Upper lobe of right lung (tissue), 1 donor: ENCODE measurements around the gene TDRD7. TPM values are rescaled to one million over a fixed set of nuclear protein-coding genes. Genes with fewer than 3 reads are reported as not detected.
"Not testable (repeated sequence)": the region's sequence is repeated elsewhere in the genome, so short reads cannot be mapped to it uniquely, and the experiment has no call there.

Experiments
- ATAC-seq: fragments of 200-7000 bp; cut with Tn5 transposase; one replicate; pipeline ENCODE4 v1.9.1; 2020; ENCODE audit warnings: mild to moderate bottlenecking, moderate library complexity
- DNase-seq: peaks from one replicate; pipeline ENCODE4 v3.0.0-alpha.2; 2020
- H3K27ac ChIP-seq: fragments of 200-600 bp; one replicate; pipeline ENCODE4 v1.8.0; 2022
- H3K27me3 ChIP-seq: fragments of 200-600 bp; one replicate; pipeline ENCODE4 v1.8.0; 2022; ENCODE audit warnings: mild to moderate bottlenecking
- H3K36me3 ChIP-seq: fragments of 200-600 bp; one replicate; pipeline ENCODE4 v1.8.0; 2022
- H3K4me1 ChIP-seq: fragments of 200-600 bp; one replicate; pipeline ENCODE4 v1.8.0; 2022
- H3K4me3 ChIP-seq: fragments of 200-600 bp; one replicate; pipeline ENCODE4 v1.8.0; 2022; ENCODE audit warnings: mild to moderate bottlenecking
- H3K9me3 ChIP-seq: fragments of 200-600 bp; one replicate; pipeline ENCODE4 v1.8.0; 2022
- intact Hi-C: fragments of 100-400 bp; cut with DNase I; formaldehyde crosslinking; loops from one replicate; pipeline ENCODE4 v1.11.0; 2022
- total RNA-seq: library from RNA; stranded (reverse); fragmentation: NEBNext Ultra II Directional; extraction: Animal tissue kit (Norgen Biotek cat#: 25700); gene quantifications from one replicate; pipeline ENCODE4 v1.2.1, GENCODE V29; 2021
- TF ChIP-seq, protein P1 (sequence below): fragments of 200-600 bp; IDR thresholded peaks from one replicate; pipeline ENCODE4 v1.8.0; 2022; ENCODE audit warnings: antibody characterized with exemption
- donor health status: DM: no; HTN: yes; CAD: no; lungs with severe emphysema.

The TDRD7 gene
- total RNA-seq, 1 donor from 2014 or later: 18.2 TPM

DNA sequence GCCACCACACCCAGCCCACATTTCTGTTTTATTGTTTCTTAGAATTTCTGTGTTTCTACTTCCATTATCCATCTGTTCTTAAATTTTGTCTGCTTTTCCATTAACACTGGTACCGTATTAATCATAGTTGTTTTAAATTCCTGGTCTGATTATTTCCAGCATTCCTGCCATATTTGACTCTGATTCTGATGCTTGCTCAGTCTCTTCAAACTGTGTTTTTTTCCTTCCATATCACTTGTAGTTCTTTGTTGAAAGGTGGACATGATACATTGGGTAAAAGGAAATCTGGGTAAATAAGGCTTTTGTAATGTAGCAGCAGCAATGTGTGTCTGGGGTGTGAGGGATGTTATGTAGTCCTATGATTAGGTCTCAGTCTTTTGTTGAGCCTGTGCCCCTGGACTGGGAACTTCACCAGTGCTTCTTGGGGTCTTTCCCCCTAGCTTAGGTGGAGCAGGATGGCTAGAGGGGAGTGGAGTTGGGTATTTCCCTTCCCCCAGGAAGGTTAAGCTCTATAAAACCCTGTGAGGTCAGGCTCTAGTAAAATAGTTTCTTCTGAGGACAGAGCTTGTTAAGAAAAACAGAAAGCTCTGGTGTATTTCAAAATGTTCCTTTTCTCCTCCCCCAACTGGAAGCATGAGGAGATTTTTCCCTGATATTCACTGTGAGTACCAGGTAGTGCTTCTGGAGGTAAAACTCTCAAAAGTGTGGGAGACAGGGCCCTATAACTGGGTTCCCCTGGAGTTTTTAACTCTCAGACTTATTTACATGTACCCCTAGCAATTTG, 79.5 kb downstream of the TDRD7 start:
- no peak overlapping the region for H3K27ac ChIP-seq
- intact Hi-C loops: no loop called here
- H3K4me3 ChIP-seq: no peak overlapping the region
- H3K27me3 ChIP-seq: no peaks in the 10 kb centered on the region
- H3K9me3 ChIP-seq: peaks cover 7% of the 10 kb centered on the region
- TF ChIP-seq, protein P1, sequence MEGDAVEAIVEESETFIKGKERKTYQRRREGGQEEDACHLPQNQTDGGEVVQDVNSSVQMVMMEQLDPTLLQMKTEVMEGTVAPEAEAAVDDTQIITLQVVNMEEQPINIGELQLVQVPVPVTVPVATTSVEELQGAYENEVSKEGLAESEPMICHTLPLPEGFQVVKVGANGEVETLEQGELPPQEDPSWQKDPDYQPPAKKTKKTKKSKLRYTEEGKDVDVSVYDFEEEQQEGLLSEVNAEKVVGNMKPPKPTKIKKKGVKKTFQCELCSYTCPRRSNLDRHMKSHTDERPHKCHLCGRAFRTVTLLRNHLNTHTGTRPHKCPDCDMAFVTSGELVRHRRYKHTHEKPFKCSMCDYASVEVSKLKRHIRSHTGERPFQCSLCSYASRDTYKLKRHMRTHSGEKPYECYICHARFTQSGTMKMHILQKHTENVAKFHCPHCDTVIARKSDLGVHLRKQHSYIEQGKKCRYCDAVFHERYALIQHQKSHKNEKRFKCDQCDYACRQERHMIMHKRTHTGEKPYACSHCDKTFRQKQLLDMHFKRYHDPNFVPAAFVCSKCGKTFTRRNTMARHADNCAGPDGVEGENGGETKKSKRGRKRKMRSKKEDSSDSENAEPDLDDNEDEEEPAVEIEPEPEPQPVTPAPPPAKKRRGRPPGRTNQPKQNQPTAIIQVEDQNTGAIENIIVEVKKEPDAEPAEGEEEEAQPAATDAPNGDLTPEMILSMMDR: no peak
- no peak for DNase-seq
- peaks cover 14% of the 10 kb centered on the region for H3K36me3 ChIP-seq
- no peaks in the 10 kb centered on the region for H3K4me1 ChIP-seq
- ATAC-seq: no peak

DNA sequence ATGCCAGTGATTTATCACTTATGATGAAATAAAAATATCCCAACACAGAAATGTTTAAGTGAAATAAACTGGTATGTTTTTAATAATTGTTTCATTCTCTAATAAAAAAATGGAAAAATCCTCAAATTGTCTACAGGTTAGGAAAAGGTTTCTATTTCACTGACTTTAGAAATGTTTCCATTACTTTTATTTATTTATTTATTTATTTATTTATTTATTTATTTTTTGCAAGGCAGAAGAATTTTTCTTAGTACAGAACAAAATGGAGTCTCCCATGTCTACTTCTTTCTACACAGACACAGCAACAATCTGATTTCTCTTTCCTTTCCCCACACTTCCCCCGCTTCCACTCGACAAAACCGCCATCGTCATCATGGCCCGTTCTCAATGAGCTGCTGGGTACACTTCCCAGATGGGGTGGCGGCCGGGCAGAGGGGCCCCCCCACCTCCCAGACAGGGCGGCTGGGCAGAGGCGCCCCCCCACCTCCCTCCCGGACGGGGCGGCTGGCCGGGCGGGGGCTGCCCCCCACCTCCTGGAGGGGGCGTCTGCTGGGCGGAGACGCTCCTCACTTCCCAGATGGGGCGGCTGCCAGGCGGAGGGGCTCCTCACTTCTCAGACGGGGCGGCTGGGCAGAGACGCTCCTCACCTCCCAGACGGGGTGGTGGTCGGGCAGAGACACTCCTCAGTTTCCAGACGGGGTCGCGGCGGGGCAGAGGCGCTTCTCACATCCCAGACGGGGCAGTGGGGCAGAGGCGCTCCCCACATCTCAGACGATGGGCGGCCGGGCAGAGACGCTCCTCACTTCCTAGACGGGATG, 85.9 kb downstream of the TDRD7 start:
- H3K4me3 ChIP-seq, H3K27ac ChIP-seq, H3K9me3 ChIP-seq, DNase-seq, intact Hi-C loops, ATAC-seq, H3K4me1 ChIP-seq, H3K27me3 ChIP-seq: not testable (repeated sequence)
- H3K36me3 ChIP-seq: peaks cover 15% of the 10 kb centered on the region

DNA sequence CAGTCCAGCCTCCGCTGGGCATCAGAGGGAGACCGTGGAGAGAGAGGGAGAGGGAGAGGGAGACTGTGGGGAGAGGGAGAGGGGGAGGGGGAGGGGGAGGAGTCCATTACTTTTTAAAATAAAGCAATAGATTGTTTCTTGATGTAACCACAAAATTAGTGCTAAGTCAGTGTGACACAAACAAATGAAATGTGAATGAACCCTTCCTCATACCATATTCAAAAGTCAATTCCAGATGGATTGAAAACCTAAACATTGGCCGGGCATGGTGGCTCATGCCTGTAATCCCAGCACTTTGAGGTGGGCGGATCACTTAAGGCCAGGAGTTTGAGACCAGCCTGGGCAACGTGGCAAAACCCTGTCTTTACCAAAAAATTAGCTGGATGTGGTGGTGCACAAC, 87.0 kb downstream of the TDRD7 start:
- H3K36me3 ChIP-seq: peaks cover 15% of the 10 kb centered on the region
- H3K4me1 ChIP-seq: peaks cover 13% of the 10 kb centered on the region
- H3K9me3 ChIP-seq, DNase-seq, intact Hi-C loops, H3K4me3 ChIP-seq, H3K27ac ChIP-seq, ATAC-seq: not testable (repeated sequence)
- peaks cover 12% of the 10 kb centered on the region for H3K27me3 ChIP-seq

DNA sequence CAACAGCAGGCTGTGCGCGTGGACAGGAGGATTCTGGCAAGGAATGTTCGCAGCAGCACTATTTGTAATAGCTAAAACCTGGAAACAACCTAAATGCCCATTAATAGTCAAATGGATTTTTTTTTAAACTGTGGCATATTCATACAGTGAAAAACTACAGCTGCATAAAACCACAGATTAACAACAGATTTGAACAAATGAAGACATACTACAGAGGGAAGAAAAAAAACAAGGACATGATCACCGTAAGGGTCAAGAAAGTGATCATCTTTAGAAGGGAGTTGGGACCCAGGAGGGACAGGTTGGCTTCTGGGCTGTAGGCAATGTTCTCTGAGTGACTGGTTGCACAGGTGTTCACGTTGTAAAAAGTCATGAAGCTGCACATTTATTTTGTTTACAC, 88.4 kb downstream of the TDRD7 start:
- H3K27me3 ChIP-seq: peaks cover 12% of the 10 kb centered on the region
- intact Hi-C loops: no loop called here
- peaks cover 15% of the 10 kb centered on the region for H3K36me3 ChIP-seq
- DNase-seq: no peak
- peaks cover 19% of the 10 kb centered on the region for H3K4me1 ChIP-seq
- H3K27ac ChIP-seq: no peak overlapping the region
- TF ChIP-seq, protein P1: no peak
- no peak overlapping the region for H3K4me3 ChIP-seq
- ATAC-seq: no peak
- H3K9me3 ChIP-seq: no peaks in the 10 kb centered on the region

DNA sequence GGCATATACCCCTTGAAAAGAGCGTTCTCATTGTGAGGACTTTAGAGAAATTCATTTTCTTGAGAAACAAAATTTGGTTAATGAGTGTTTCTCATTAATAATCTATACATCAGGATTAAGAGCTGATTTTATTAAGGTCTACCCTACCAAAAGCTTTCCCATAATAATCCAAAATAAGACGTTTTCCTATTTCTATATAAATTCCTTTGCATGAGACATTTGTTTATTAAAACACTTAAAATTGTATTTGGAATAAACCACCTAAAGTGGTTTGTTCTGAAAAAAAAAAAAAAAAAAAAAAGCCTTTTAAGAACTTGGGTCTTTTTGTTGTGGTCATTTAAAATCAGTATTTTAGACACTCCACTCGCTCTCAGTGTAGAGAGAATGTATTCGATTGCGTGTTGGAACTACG, 88.9 kb downstream of the TDRD7 start:
- TF ChIP-seq, protein P1: no peak
- ATAC-seq (no peak), DNase-seq (no peak)
- no peaks in the 10 kb centered on the region for H3K9me3 ChIP-seq
- intact Hi-C loops: no loop called here
- H3K4me1 ChIP-seq: peaks cover 19% of the 10 kb centered on the region
- no peak overlapping the region for H3K27ac ChIP-seq
- peaks cover 12% of the 10 kb centered on the region for H3K27me3 ChIP-seq
- peak overlapping the region; percentile 52 for H3K4me3 ChIP-seq
- H3K36me3 ChIP-seq: peaks cover 11% of the 10 kb centered on the region

DNA sequence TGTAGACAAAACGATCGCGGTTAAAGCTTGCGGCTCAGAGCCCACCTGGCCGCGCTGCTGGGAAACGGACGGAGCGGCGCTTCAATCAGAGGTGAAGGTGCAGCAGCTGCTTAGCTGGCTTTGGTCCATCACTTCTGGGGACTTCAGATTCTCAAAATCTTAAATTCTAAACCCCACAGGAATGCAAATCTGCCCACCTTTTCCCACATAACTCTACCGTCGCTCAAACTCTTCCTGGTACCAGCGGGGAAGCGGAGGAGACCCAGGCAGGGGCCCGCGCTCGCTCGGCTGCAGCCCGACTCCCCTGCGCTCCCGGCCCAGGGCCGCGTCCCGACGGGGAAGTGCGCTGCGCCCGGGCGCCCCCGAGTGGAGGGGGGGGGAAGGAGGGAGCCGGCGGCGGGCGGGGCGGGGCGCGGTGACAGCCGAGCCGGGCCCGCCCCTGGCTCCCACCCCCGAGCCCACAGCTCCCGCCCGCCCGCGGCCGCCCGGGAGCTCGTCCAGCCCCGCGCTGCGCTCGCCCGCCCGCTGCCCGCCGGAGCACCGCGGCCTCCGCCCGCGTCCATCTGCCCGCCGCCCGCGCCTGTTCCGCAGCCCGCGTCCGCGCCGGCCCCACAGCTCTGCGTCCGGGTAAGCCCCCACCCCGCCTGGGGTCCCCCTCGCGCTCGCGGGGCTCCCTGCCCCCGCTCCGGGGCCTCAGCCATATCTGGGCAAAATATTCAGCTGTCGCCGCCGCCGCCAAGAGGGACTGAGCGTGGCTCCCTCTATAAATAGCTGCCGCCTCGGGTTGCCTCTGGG, 89.5 kb downstream of the TDRD7 start, which contains the start of gene TMOD1:
TSS of gene TMOD1 (plus strand) at position 490 of the 795 bp plus-strand sequence. CDS start 22,523 bp downstream, outside the sequence.
- Histone ChIP-seq H3K4me3 (peak within 1 kb of the TSS; percentile 78), H3K9me3 (no peaks in the 10 kb centered on the region), H3K27ac (peak within 1 kb of the TSS; percentile 63), H3K36me3 (peaks cover 5% of the 10 kb centered on the region), H3K27me3 (peaks cover 12% of the 10 kb centered on the region), H3K4me1 (peaks cover 19% of the 10 kb centered on the region)
- TF ChIP-seq, protein P1: no peak
- DNase-seq: peak; percentile 87
- ATAC-seq: peak; percentile 96
- intact Hi-C loops: no loop called here
